Measurements from ENCODE around the gene NIBAN1. TPM values are rescaled to one million over a fixed set of nuclear protein-coding genes. Genes with fewer than 3 reads are reported as not detected.
"Not testable (repeated sequence)": the region's sequence is repeated elsewhere in the genome, so short reads cannot be mapped to it uniquely, and the experiment has no call there.

Gene NIBAN1
- total RNA-seq, 1 experiment from 2014 or later, result 8.1 TPM

DNA sequence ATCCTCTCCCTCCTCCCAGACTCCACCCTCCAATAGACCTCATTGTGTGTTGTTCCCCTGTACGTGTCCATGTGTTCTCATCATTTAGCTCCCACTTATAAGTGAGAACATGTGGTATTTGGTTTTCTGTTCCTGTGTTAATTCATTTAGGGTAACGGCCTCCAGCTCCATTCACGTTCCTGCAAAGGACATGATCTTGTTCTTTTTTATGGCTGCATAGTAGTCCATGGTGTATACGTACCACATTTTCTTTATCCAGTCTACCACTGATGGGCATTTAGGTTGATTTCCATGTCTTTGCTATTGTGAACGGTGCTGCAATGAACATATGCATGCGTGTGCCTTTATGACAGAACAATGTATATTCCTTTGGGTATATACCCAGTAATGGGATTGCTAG lies 25.7 kb upstream of the NIBAN1 start:
- ATAC-seq; DNase-seq (ENCODE audit: low spot score); H3K36me3 Mint-ChIP-seq; CTCF ChIA-PET; H3K4me3 Mint-ChIP-seq; H3K27ac Mint-ChIP-seq; H3K27me3 Mint-ChIP-seq (ENCODE audit: low read depth); POLR2A ChIA-PET: not testable (repeated sequence)
- Mint-ChIP-seq H3K4me1 (peaks cover 13% of the 10 kb centered on the region), H3K9me3 (peaks cover 18% of the 10 kb centered on the region)

DNA sequence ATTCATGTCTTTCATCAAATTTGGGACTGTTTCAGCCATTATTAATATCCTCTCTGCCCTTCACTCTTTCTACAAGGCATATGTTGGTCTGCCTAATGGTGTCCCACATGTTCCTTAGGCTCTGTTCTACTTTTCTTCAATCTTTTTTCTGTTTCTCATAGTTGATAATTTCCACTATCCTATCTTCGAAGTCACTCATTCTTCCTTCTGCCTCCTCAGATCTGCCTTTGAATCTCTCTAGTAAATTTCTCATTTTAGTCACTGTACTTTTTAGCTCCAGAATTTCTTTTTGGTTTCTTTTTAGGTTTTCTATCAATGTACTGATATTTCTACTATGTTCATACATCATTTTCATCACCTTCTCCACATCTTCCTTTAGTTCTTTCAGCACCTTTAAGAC lies 20.0 kb upstream of the NIBAN1 start:
- POLR2A ChIA-PET, result no interaction called here
- H3K4me3 Mint-ChIP-seq, result no peak overlapping the region
- TF ChIP-seq ERG (CRISPR knock-in tag; IDR thresholded peaks at IDR 0.05) (no peak), ZNF423 (CRISPR knock-in tag; IDR thresholded peaks at IDR 0.05) (no peak), ETV6 (CRISPR knock-in tag; IDR thresholded peaks at IDR 0.05) (no peak), HMGXB4 (CRISPR knock-in tag; IDR thresholded peaks at IDR 0.05) (no peak), GRHL2 (CRISPR knock-in tag; IDR thresholded peaks at IDR 0.05; ENCODE audit: insufficient replicate concordance, severe bottlenecking) (no peak), FOXJ3 (CRISPR knock-in tag; IDR thresholded peaks at IDR 0.05; ENCODE audit: borderline replicate concordance) (no peak), OVOL2 (CRISPR knock-in tag; IDR thresholded peaks at IDR 0.05; ENCODE audit: borderline replicate concordance) (no peak), ZNF671 (CRISPR knock-in tag; IDR thresholded peaks at IDR 0.05) (no peak), NR3C1 (CRISPR knock-in tag; conservative IDR thresholded peaks at IDR 0.05; ENCODE audit: low read depth) (no peak), ELF4 (CRISPR knock-in tag; IDR thresholded peaks at IDR 0.05; ENCODE audit: low read depth) (no peak), GTF2I (CRISPR knock-in tag; conservative IDR thresholded peaks at IDR 0.05) (no peak), JUN (CRISPR knock-in tag; IDR thresholded peaks at IDR 0.05) (no peak), NR1H2 (CRISPR knock-in tag; IDR thresholded peaks at IDR 0.05) (no peak), E2F5 (CRISPR knock-in tag; IDR thresholded peaks at IDR 0.05) (no peak)
- TF ChIP-seq, protein P1, sequence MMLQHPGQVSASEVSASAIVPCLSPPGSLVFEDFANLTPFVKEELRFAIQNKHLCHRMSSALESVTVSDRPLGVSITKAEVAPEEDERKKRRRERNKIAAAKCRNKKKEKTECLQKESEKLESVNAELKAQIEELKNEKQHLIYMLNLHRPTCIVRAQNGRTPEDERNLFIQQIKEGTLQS (CRISPR knock-in tag; conservative IDR thresholded peaks at IDR 0.05), result no peak
- TF ChIP-seq, protein P2, sequence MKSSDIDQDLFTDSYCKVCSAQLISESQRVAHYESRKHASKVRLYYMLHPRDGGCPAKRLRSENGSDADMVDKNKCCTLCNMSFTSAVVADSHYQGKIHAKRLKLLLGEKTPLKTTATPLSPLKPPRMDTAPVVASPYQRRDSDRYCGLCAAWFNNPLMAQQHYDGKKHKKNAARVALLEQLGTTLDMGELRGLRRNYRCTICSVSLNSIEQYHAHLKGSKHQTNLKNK (CRISPR knock-in tag; IDR thresholded peaks at IDR 0.05), result no peak
- TF ChIP-seq, protein P3, sequence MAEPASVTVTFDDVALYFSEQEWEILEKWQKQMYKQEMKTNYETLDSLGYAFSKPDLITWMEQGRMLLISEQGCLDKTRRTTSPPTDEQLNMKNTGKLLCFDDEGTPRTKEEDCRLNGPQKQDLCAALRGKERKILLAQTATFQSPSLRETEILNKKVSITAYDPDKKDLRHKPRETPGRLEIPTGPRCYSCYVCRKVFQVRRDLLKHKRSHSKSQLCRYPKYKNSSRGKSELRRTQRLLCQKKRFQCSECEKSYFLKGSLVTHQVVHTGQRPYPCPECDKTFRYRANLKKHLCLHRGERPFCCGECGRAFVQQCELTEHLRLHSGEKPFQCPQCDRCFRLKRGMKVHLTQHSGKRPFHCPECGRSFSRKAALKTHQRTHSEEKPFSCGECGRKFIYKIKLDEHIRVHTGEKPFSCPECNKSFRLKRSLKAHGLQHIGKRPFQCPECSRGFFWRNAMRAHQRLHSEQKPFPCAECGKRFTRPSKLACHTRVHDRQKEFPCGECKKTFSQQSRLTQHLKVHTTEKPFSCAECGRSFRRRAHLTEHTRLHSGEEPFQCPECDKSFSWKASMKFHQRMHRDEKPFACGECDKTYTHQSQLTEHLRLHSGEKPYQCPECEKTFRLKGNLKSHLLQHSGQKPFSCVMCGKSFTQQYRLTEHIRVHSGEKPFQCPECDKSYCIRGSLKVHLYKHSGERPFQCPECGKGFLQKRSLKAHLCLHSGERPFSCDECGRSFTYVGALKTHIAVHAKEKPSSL (CRISPR knock-in tag; conservative IDR thresholded peaks at IDR 0.05), result no peak
- TF ChIP-seq, protein P4, sequence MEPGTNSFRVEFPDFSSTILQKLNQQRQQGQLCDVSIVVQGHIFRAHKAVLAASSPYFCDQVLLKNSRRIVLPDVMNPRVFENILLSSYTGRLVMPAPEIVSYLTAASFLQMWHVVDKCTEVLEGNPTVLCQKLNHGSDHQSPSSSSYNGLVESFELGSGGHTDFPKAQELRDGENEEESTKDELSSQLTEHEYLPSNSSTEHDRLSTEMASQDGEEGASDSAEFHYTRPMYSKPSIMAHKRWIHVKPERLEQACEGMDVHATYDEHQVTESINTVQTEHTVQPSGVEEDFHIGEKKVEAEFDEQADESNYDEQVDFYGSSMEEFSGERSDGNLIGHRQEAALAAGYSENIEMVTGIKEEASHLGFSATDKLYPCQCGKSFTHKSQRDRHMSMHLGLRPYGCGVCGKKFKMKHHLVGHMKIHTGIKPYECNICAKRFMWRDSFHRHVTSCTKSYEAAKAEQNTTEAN (CRISPR knock-in tag; IDR thresholded peaks at IDR 0.05), result no peak
- CTCF ChIA-PET, result no interaction called here
- no peaks in the 10 kb centered on the region for H3K36me3 Mint-ChIP-seq
- no peak overlapping the region; the same call in 1 of the 2 replicates for H3K27ac Mint-ChIP-seq
- peaks cover 12% of the 10 kb centered on the region for H3K4me1 Mint-ChIP-seq
- ATAC-seq, result no peak
- peaks cover 9% of the 10 kb centered on the region for H3K9me3 Mint-ChIP-seq
- no peak for DNase-seq (ENCODE audit: low spot score)
- H3K27me3 Mint-ChIP-seq (ENCODE audit: low read depth), result no peaks in the 10 kb centered on the region
